GM18511 (cell line): Measurements from ENCODE around the gene LRRC4C.

Experiments used
- ATAC-seq: cut with Tn5 transposase; IDR thresholded peaks from one replicate; pipeline ENCODE4 v1.9.1; 2021; ENCODE audit warnings: mild to moderate bottlenecking, moderate library complexity; ENCODE audit not compliant: unreplicated experiment

Gene LRRC4C

DNA sequence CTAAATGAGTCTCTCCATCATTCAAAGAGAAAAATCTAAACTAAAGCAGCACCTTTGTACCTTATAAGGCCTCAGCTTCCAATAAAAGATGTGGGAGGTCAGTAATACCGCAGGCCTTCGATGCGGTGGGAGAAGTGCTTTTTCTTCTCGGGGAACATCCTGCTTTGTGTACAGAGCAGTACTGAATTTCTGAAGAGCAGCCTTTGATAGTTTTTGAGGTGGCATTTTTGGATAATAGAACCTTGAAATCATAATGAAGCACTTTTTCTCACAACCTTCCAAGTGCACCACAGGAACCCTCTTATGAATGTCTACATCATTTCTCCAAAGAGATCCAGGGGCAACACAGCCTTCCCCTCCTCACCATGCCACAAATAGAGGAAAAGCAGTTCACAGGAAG is 39.6 kb downstream of the LRRC4C start:
- ATAC-seq = no peak

DNA sequence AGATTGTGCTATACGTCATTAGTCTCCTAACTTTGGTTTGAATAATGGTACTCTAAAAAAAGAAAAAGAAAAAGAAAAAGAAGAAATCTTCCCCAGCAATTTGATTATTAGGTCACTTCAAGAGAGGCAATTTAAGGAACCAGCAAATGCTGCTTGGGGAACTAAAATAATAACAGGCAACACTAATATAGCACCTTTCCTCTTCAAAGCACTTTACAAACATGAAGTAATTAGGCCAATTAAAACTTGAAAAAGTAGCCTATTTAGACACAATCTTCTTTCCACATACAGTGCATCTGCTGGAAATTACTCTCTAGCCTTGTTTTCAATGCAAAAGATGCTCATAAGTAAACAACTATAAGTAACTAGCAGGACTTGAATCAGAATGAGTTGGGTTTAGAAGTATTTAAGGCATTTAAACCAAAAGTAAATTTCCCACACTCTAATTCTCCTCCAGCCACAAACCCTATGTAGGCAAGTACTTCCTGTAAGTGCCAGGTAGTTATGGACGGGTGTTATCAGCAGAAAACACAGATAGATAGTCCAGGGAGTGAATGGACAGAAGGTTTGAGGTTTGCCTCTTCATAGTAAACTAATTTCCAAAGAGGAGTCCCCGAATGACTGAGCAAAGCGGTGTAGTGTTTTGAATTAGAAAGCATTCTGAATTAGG is 44.5 kb downstream of the LRRC4C start:
- ATAC-seq = no peak

DNA sequence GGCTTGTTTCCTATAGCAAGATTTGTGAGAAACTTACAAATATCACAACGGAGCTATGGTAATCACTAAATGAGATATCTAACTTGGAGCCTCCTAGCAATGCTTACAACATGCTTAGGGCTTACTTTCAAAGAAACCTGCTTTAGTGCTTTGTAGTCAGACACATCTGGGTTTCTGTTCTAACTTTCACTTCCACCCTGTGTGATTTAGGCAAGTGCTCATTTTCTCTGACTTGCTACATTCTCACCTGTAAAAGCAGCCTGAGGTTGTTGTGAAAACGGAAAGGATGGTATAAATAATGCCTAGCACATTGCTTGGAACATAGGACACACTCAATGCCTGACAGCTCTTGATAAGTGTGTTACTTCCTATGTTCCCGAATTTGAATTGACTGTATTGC is 45.6 kb downstream of the LRRC4C start:
- ATAC-seq = no peak

DNA sequence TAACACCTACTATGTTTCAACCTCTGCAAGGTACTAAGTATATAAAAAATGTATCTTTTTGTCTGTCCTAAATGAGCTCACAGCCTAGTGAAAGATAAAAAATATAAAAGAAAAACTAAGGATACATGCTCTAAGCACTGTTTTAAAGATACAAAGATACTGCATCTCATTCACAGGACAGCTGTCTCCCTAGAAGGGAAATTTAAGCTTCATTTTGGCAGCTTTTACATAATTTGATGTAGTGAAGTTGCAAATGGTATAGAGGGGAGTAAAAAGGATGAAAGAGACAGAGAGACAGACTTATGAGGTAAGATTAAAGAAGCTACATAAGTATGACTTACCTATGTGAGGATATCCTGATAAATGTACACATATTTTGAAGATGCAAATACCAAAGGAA is 53.6 kb downstream of the LRRC4C start:
- no peak for ATAC-seq

DNA sequence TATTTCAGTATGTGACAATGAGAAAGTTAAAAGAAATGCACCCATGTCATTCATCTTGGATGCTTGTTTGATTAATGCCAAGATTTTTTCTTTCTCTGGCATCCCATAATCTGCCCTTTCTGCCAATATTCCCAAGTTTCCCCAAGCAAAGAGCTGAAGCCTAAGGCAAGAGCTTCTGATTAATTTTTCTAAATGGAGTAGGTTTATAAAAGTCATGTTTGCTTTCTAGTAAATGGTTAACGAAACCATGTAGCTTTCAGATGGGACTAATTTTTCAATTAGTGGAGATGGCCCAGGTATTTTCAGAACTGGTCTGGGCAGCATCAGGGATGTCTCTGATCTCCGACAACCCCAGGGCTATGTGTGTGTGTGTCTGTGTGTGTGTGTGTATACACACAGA is 55.3 kb downstream of the LRRC4C start:
- ATAC-seq = no peak

DNA sequence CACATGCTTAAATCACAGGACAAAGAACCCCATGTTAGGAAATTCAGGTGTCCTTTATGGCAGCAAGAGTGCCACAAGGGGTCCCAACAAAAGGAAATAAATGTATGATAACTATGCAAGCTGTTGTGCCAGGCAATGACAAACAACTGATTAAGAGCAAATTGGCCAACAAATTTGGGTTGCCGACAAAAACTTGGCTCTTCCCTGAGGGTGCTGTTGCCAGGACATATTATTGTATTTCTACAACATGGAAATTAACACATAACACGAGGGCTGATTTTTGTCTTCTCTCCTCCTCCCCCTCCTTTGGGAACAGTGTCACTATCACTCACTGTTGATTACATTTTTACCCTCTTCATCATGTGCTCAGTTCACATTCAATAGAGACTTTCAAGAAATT is 56.0 kb downstream of the LRRC4C start:
- ATAC-seq = no peak

DNA sequence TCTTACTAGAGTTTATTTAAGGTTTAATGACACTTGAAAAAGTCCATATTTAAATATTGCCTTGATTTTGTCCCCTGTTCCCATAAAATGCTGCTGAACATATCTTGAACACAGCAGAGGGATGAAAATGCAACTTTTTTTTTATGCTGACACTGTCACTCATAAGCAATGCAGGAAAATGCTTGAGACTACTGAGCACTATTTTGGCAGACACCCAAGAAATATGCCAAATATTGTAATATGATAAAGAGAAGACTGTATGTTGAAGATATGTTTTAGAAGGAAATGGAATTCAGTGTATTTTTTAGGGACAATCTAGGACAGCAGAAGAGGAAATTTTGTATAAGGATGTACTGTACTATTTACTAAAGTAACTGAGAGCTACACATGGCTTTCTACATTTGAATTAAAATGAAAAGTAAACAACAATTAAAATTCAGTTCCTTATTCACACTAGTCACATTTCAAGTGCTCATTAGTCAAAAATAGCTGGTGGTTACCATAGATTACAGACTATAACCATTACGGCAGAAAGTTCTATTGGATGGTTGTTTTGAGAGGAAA is 58.6 kb downstream of the LRRC4C start:
- ATAC-seq = no peak

DNA sequence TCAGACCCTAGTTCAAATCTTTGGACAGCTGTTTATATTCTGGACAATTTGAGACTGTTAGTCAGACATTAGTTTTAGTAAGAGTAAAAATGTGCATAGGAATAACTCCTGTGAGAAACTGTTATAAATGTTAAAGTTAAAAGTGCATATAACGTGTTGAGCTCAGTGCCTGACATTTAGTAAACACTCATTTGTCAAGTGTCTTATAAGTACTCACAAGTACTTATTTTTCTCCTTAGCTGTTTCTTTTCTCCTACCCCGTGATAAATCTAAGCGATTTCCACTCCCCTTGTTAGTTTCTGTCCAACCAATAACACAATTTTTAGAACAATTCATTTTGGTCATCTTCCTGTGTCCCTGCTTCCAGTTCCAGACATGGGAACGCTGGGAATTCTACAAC is 59.3 kb downstream of the LRRC4C start:
- ATAC-seq = no peak

DNA sequence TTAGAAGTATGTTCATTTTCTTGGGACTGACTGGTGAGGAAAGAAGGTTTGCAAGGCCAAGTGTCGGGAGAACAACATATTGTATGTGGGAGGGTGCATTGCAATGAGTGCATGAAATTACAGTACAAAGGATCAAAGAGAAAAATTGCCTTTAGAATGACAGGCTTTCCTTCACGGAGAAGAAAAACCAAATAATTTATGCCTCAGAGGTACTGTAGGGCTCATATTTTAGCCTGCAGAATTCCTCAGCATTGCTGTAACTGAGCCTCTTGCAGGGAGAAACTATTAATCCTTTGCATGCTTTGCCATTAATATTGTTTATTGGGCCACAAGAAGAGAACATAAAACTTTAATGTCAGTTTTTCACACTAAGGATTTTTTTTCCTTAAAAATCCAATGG is 60.1 kb downstream of the LRRC4C start:
- no peak for ATAC-seq

DNA sequence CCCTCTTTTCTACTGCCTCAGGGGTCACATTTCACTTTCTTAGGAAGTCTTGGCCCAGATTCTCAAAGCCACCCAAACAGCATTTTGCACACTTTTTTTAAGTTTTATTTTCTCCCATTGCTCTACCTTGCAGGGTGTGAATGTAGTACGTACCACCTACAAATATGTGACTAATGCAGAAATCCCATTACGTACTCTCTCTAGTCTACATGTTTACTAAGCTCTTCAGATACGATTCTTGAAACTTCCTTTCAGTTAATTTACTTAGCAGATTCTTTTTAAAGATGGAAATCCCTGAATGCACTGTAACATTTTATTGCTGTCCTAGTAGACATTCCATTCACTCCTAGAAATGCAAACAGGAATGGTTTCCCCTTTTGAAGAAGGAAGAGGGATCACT is 61.3 kb downstream of the LRRC4C start:
- ATAC-seq = no peak

DNA sequence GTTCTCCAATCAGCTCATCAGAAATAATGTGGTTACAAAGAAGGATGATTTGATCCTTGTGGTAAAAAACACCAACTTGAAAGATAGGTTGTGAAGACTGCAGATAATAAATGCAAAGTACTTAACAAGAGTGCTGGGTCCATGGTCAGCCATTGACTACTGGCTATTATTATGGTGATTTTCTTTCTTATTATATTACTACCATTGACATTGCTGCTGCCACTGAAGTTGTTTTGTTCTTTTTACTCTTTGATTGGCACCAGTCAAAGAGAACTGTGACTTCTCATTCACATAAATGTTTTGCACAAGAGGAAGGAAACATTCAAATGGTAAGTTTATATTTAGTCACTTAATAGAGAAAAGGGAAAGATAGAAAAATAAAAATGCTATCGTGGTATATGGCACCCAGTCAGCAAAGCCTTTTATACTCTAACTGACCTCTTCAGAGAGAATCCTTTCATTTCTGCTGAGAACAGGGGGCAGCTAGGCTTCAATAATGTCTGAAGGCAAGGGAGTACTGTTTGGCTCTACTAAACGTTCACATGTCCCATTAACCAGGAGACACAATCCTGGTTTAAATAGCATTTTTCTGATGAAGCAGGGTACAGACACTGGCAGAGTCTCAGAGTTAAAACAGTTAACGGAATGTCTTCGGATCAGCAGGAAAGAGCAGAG is 64.8 kb downstream of the LRRC4C start:
- ATAC-seq = no peak

DNA sequence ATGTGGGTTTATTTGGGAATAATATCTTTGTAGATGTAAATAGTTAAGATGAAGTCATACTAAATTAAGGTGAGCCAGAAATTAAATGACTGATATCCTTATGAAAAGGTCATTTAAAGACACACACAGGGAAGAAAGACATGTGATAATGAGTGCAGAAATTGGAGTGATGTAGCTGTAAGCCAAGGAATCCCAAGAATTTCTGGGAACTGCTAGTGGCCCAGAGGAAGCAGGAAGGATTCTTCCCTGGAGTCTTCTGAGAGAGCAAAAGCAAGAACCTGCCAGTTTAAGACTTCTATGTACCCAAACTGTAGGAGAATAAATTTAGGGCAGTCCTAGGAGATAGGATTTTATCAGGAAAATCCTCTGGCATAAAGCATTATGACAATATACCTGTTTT is 66.9 kb downstream of the LRRC4C start:
- ATAC-seq = no peak

DNA sequence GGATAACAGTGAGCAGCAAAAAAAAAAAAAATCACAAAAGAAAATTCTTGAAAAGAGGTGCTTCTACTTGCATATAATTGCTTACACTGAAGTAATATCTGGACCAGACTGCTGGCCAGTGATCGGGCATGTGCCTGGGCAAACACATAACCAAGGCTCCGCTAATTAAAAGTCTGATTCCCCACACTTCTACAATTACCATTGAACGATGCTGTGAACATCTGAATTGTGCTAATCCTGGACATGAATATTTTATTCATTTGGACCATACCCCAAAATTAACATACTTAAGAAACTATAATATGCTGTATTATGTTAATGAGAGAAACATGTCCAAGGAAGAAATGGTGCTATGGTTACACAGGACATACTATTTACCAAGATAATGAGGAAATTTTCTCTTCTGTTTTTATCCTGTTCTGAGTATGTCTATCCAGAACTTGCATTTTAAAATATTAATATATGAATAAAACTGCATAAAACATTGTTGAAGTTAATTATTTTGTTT is 69.8 kb downstream of the LRRC4C start:
- ATAC-seq = no peak

DNA sequence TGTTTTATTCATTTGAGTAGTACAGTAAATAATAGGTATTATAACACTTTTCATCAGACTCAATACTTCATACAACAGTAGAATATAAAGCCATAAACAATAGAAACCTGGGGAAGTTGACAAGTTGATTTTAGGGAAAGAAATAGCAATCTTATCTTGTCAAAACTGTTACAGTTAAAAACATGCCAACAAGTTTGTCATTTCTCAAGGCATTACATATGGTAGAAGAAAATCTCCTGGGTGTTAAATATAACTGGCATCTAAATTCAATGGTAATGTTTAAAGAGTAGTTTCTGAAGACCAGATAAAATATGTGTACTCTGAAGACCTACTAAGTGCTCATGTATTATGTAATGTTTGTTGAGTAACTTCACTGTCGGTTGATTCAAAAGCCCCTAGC is 75.1 kb downstream of the LRRC4C start:
- ATAC-seq = no peak

DNA sequence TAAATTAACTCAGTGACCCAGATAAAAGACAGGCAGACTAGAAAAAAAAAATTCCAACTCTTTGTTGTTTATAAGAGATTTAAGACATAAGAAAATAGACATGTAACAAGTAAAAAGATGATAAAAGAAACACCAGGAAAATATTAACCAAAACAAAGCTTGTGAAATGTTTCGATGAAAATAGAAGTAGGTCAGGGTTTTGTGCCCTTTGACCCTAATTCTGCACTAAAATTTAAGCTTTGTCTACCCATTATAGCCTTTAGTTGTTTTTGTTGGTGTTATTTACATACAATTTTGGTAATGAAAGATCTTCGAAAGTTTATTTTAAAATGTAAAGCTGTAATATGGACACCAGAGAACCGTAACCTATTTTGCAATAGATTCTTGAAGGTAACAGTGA is 75.7 kb downstream of the LRRC4C start:
- no peak for ATAC-seq

DNA sequence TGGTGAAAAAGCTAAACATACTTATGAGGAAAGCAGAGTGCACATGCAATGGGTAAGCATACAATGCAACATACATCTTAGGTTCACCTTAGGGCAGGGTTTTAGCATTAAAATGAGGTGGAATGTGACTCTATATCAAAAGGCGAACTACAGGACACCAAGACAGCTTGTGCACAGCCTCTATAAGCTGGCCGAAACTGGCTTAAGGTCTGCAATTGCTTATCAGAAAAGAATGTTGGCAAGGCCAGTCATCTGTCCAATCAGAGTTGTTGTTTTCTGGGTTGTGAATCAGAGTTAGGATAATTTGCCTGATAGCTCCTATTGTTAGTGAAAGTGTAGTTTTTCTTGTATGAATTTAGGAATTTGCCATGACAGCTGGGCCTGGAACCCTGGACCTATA is 76.5 kb downstream of the LRRC4C start:
- ATAC-seq = no peak

DNA sequence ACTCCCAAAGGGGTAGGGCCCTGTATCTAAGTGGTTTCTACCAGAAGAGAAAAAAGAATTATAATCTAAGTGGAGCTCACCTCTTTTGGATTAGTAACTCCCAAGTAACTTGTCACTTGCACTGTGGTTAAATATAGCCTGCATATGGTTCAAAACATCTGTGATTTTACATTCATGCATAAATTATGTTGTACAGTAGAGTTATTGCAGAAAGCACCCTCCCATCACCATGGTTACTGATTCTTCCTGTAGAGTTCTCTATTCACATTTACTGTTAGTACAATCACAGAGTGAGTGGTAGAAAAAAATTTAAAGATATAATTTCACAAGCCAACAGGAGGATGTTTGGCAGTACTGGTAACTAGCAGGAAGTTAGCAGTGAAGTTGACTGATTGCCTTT is 80.4 kb downstream of the LRRC4C start:
- ATAC-seq = no peak

DNA sequence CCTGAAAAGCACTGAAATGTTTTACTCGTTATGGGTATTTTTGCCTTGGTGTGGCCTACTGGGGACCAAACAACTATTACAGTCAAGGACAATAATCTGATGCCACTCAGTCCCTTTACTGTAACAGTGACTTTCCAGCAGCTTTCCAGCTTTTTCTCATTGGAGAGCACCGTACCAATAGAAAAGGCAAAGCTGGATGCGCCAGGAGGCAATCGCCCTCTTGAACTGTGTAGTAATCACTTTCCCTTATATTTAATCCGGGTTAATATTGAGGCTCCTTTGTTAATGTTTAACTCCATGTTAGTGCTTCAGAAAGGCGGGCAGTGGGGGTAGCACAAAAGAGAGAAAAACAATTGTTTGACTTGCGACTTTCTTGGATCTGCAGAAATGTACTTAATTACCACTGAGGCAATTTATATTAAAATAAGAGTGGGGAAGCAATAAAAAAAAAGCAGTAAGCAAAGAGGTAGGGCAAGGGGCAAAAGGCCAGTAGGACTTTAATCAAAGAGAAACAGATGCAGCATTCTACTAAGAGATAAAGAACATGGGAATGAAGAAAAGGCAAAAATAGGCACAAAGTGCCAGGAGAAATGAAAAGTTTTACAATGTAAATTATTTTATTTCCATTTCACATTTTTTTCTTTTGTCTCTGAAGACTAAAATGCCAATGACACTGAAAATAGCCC is 81.6 kb downstream of the LRRC4C start:
- ATAC-seq = no peak

DNA sequence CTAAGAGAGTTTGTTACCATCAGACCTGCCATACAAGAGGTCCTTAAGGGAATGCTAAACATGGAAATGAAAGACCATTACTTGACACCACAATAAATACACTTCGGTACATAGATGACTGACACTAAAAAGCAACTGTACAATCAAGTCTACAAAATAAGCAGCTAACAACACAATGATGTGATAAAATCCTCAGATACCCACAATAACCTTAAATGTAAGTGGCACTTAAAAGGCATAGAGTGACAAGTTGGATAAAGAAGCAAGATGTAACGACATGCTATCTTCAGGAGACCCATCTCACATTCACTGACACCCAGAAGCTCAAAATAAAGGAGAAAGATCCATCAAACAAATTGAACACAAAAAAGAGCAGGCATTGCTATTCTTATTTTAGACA is 107.6 kb downstream of the LRRC4C start:
- no peak for ATAC-seq

DNA sequence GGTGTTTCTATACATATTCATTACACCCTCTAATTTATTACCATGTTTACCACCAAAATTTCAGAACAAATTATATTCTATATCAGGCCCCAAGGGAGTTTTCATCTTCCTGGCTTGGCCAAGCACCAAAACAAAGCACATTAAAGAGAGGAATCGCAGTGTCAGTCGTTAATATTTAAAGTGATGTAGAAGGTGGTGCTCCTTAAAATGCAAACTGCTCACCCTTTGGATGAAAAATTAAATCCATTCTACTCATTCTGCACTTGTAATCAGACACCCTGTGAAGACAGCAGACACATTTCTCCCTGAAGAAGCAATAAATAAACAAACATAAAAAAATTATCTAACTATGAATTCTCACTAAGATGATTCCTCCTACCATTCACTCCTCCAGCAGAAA is 113.4 kb downstream of the LRRC4C start:
- no peak for ATAC-seq

DNA sequence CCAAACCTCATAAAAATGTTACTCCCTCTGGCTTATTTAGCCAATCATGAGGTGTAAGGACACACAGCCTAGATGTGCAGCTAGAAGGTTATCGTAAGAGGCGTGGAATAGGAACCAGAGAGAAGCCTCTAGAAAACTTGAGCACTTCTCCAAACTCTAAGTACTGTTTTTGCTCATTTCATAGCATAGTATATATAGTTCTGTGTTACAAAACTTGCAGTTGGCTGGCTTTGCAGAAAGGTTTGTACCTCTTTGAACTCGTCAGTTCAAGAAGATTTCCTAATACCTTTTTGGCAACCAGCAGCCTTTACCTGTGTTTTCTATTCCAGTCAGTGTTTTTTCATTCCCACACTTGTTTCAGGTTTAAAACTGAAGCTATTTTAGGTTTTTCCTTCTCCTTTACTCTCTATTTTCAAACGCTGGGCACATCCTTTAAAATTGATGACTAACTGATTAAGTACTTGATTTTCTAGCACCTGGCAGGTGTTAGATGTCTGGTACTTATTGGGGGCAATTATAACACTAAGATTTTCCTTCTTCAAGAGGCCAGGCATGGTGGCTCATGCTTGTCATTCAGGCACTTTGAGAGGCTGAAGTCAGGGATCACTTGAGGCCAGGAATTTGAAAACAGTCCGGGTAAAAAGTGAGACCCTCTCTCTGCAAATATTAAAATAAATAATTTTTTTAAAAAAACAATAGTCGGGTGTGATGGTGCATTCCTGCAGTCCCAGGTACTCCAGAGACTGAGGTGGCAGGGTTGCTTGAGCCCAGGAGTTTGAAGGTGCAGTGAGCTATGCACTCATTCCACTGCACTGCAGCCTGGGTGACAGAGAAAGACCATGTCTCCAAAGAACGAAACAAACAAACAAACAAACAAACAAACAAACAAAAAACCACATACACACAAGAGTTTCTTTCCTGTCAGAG is 125.2 kb downstream of the LRRC4C start:
- ATAC-seq = no peak
